PFSK-1 (cell line): ENCODE results near the gene TH.

Source experiments
- FOXP2 ChIP-seq: optimal IDR thresholded peaks from 2 replicates; pipeline ENCODE3; 2011; ENCODE audit warnings: borderline replicate concordance, control low read depth, inconsistent platforms; ENCODE audit not compliant: insufficient read depth; ENCODE audit errors: extremely low read length, extremely low read depth
- POLR2AphosphoS5 ChIP-seq: IDR thresholded peaks from 2 replicates; pipeline ENCODE4 v1.6.1; 2012; ENCODE audit warnings: low read depth, mild to moderate bottlenecking, control low read depth, low read length, moderate library complexity
- SIN3A ChIP-seq: IDR thresholded peaks from 2 replicates; pipeline ENCODE4 v1.6.1; 2012; ENCODE audit warnings: mild to moderate bottlenecking, low read length, moderate library complexity, borderline replicate concordance; ENCODE audit not compliant: insufficient read depth
- TAF1 ChIP-seq: IDR thresholded peaks from 2 replicates; pipeline ENCODE4 v1.6.1; 2012; ENCODE audit warnings: low read length, control low read depth, borderline replicate concordance; ENCODE audit not compliant: insufficient read depth
- TF ChIP-seq, protein P1 (sequence below), 2 experiments: IDR thresholded peaks; 2 replicates each; pipeline versions ENCODE4 v1.6.1 to v1.8.0; 2011 to 2012; ENCODE audit warnings: low read depth in 2 of 2, low read length in 2 of 2, control low read depth in 1 of 2, inconsistent platforms in 1 of 2, mild to moderate bottlenecking in 1 of 2, moderate library complexity in 1 of 2; ENCODE audit not compliant: insufficient read depth in 1 of 2

DNA sequence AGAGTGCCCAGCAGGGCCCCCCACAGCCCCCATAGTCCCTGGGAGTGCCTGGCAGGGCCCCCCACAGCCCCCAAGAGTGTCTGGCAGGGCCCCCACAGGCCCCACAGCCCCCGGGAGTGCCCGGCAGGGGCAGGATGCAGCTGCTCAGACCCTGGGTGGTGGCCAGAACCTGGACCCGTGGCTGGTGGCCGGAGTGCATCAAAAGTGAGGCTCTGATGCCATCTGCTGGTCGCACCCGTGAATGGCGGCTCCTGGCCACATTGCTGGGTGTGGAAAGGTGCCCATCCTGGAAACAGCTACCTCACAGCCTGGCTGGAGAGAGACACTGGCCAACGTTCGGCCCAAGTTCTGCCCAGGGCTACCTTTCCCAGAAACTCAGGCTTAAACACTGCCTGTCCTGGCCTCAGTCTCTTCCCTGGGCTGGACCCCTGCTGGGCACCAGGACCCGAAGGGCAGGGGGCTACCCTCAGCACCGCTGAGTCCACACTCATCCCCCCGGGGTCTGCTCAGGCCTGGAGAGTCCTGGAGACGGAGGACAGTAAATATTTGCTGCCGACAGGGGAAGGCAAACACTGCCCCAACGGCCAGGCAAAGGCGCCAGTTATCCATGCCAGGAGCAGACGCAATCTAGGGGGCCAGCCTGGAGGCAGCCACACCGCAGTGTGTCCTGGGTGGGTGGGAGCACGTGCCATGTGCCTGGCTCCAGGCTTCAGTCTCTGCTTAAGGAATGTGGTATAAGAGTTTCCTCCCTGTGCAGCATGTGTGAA lies 15.0 kb downstream of the TH start:
- TF ChIP-seq SIN3A, result no peak
- TF ChIP-seq POLR2AphosphoS5, result no peak
- TF ChIP-seq, protein P1, sequence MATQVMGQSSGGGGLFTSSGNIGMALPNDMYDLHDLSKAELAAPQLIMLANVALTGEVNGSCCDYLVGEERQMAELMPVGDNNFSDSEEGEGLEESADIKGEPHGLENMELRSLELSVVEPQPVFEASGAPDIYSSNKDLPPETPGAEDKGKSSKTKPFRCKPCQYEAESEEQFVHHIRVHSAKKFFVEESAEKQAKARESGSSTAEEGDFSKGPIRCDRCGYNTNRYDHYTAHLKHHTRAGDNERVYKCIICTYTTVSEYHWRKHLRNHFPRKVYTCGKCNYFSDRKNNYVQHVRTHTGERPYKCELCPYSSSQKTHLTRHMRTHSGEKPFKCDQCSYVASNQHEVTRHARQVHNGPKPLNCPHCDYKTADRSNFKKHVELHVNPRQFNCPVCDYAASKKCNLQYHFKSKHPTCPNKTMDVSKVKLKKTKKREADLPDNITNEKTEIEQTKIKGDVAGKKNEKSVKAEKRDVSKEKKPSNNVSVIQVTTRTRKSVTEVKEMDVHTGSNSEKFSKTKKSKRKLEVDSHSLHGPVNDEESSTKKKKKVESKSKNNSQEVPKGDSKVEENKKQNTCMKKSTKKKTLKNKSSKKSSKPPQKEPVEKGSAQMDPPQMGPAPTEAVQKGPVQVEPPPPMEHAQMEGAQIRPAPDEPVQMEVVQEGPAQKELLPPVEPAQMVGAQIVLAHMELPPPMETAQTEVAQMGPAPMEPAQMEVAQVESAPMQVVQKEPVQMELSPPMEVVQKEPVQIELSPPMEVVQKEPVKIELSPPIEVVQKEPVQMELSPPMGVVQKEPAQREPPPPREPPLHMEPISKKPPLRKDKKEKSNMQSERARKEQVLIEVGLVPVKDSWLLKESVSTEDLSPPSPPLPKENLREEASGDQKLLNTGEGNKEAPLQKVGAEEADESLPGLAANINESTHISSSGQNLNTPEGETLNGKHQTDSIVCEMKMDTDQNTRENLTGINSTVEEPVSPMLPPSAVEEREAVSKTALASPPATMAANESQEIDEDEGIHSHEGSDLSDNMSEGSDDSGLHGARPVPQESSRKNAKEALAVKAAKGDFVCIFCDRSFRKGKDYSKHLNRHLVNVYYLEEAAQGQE (IDR thresholded peaks at IDR 0.05; ENCODE audit: insufficient read depth in 1 of 2, low read depth in 2 of 2, low read length in 2 of 2), result no peak
- no peak for TF ChIP-seq TAF1
- TF ChIP-seq FOXP2, result no peak
